GM04504 (cell line): ENCODE data around the gene FRA10AC1.

Experiments
- DNase-seq: peaks from one replicate; pipeline ENCODE4 v3.0.0-alpha.2; 2012; ENCODE audit warnings: low read depth

FRA10AC1 gene

DNA sequence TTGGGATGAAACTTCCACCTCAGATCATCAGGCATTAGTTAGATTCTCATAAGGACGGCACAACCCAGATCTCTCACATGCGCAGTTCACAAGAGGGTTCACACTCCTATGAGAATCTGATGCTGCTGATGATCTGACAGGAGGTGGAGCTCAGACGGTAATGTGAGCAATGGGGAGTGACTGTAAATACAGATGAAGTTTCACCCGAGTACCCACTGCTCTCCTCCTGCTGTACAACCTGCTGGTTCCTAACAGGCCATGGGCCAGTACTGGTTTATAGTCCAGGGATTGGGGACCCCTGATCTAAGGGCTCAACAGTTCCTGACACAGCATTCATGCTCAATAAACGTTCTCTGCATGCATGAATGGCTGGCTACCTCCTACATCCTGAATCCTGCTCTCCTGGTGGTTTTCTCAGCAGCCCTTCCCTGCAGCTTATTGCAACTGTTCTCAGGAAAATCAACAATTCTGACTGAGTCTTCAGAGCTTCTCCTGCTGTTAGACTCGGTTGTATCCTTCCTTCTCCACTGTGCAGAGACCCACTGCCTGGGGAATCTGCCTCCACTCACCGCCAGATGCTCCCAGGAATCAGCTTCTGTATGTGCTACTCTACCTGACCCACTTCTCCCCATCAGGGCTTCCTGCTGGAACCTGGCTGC is 72.6 kb downstream of the FRA10AC1 start:
- DNase-seq: no peak

DNA sequence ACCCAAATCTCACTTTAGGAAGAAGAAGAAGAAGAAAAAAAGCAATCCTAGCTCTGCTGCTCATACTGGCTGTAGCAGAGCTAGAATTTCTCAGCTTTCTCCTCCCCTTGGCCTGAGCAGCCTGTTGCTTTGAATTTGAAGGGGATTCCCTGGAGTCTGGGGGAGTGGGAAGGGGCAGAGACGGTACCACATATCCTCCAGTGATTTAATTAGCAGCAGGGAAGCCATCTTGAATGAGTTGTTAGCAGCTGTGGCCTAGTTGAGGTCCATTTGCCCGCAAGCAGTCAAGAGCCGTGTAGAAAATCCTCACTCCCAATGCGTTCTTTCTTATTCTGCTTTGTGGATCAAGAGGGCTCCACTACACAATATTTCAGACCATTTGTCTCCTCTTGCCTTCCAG is 73.5 kb downstream of the FRA10AC1 start:
- no peak for DNase-seq

DNA sequence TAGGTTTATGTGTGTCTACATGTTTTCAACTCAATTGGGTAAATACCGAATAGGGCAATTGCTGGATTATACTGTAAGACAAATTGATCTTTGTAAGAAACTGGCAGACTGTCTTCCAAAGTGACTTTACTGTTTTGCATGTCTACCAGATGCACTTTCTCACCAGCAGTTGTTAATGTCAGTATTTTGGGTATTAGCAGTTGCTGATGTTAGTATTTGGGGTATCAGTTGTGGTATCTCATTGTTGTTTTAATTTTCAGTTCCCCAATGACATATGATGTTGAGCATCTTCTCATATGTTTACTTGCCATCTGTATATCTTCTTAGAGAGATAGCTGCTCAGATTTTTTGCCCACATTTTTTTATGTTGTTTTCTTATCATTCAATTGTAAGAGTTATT is 79.5 kb downstream of the FRA10AC1 start:
- no peak for DNase-seq

DNA sequence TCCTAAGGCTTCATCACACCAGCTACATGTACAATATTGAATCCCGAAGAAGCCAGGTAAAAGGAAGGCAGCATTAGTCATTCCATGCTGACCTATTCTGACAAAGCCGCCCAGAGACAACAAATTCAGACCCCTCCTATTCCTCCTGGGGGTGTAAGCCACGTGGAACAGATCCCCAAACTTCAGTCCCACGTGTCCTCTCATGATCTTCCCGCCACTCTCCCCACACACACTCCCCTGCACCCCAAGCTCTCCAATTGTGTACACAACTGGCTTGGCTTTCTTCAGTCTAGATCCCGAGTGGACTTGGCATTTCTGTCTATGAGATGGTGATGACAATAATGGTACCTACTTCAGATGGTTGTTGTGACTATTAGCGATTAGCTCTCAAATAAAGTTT is 81.5 kb downstream of the FRA10AC1 start:
- no peak for DNase-seq
